HG03095 (cell line): ENCODE measurements around the gene SLC6A8.

Experiments used
- ATAC-seq: cut with Tn5 transposase; IDR thresholded peaks from one replicate; pipeline ENCODE4 v1.9.1; 2021; ENCODE audit warnings: moderate library complexity; ENCODE audit not compliant: unreplicated experiment

Gene SLC6A8

DNA sequence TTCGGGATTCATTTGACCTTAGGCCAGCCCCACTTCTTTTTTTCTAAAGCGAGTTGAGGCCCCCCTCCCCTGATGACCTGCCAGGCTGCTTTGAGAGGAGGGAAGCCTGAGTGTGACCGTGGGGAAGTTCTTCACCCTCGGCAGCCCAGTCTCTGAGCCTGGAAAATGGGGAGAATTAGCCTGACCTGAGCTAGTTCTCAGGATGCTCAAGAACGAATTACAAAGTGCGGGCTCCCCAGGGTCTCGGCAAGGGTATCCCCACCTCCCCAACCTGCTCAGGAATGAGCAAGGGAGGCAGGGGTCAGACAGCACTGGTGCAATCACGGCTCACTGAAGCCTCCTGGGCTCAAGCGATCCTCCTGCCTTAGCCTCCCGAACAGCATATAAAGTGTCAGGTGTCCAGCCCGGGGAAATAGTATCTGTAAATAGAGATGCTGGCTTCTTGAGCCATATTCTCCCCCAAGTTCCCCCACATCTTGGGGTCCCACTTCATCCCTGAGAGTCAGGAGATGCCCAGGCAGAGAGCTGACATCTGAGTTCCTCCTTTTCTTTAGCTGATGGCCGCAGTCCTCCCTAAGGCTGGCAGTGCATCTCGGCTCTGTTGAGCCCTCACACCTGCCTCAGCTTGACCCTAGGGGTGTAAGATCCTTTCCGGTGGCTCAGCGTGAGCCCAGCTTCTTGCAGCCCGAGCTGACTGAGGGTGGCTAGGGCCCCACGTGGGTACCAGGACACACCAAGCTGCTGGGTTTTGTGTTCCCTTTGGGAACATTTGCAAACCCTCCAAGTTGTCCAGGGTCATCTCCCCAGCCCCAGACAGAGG, 39.2 kb upstream of the SLC6A8 start:
- ATAC-seq, result no peak

GRCh38 chrX:153649178-153649914, 38.4 kb upstream of the SLC6A8 start:
- ATAC-seq, result no peak

DNA sequence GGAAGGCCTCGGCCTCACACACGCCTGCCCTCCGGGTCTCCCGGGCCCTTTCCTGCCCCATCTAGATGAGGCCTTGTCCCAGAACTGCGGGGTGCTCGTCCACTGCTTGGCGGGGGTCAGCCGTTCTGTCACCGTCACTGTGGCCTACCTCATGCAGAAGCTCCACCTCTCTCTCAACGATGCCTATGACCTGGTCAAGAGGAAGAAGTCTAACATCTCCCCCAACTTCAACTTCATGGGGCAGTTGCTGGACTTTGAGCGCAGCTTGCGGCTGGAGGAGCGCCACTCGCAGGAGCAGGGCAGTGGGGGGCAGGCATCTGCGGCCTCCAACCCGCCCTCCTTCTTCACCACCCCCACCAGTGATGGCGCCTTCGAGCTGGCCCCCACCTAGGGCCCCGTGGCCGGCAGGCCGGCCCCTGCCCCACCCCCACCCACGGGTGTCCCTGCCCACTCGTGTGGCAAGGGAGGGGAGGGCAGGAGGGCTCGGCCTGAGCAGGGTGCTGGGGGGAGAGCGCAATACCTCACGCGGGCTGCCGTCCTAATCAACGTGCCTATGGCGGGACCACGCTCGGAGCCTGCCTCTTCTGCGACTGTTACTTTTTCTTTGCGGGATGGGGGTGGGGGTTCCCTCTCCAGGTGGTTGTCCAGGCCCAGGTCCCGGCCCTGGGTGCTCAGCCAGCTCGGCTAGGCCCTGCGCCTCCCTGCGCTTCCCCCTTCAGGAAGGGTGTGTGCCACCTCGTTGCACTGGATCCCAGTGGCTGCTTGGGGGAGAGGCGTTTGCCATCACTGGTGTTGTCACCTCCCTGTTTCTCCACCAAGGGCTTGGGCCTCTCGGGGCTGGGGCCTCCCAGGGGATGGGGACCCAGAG, 37.6 kb upstream of the SLC6A8 start:
- no peak for ATAC-seq

DNA sequence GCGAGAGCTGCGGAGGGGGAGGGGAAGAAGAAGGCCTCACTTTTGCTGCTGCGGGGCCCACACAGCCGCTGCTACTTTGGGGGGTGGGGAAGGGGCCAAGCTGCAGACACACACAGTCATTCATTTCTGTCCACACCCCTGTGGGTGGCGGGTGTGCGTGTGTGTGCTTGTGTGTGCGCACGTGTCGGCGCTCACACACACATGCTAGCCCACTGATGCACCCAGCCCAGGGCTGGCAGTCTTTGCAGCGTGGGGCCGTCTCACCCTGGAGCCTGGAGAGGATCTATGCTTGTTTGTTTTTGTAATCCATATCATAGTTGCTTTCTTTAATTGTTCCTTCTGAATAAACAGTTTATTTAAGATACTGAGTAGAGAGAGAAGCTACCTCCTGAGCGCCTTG, 36.8 kb upstream of the SLC6A8 start:
- ATAC-seq, result no peak

- no peak for ATAC-seq
These were observed 36.1 kb upstream of the SLC6A8 start for GRCh38 chrX:153651540-153652079.

DNA sequence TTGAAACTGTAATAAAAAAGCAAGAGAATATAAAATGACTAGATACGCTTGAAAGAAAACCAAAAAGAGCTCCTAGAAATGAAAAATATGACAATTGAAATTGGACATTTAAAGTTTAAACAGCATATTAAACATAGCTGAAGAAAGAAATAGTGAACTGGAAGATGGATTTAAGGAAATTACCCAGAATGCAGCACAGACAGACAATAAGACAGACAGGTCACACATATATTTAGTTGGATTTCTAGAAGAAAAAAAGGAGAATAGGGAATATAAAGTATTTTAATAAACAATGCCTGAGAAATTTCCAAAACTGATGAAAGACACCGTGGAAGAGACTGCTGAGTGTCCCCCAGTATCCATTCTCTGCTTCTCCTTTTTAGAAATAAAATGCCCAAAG, 34.2 kb upstream of the SLC6A8 start:
- ATAC-seq, result no peak

GRCh38 chrX:153657161-153657560, 30.6 kb upstream of the SLC6A8 start:
- ATAC-seq, result no peak

DNA sequence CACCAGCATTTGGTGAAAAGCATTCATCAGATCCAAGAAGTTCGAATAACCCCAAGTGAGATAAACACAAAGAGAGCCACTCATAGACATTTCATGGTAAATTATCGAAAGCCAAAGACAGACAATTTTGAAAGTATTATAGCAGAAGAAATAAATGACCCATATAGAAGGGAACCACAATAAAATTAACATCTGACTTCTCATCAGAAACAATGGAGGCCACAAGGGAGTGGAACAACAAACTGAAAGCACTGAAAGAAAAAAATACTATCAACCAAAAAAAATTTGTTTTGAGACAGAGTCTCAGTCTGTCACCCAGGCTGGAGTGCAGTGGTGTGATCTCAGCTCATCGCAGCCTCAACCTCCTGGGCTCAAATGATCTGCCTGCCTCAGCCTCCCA, 28.5 kb upstream of the SLC6A8 start:
- no peak for ATAC-seq

GRCh38 chrX:153662266-153662665, 25.5 kb upstream of the SLC6A8 start:
- no peak for ATAC-seq

DNA sequence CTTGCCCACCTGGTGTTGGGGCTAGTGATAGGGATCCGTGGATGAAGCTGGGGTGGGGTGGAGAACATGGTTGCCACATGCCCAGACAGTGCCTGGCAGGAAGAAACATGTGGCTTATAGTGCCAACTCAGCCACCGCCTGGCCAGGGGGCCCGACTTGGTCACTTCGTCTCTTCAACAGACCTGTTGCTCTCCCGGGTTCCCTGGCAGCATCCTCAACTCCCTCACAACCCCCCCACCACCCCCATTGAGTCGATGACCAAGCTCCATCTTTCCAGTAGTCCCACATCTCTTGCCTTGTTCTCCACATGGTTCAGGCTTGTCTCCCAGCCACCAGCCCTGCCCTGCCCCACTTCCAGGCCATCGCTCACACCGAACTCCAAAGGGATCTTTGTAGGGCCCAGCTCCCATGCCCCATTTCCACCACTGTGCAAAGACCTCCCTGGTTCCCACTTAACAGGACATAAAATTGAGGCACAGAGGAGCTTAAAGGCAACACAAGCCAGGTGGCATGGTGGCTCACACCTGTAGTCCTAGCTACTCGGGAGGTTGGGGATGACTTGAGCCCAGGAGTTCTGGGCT, 21.9 kb upstream of the SLC6A8 start:
- ATAC-seq, result no peak

DNA sequence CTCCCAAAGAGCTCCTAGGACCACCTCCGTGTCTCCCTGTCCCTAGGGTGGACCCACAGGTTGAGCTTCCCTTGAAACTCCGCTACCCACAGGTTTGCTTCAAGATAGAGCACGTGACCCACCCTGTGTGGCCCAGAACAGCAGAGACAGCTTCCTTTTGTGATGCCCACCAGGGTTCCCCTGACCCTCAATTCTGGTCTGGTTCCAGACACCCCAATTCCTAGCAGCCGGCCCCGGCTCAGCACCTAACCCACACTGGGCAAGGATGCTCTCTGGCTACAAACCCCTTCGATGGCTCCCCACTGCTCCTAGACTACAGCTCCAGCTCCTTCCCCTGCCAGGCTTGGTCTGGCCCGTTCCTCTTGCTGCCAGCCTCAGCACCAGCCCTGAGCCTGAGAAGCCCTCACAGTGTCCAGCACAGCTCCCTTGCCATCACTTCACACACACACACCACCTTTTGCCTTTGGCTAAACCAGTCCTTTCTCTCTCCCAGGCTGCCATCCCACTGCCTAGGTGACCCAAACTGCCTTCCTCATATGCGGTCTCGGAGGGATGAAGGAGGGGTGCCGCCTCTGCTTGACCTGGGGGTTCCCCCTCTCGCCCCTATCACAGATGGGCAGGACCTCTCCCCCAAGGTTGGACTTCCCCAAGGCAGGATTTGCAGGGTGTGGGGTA, 20.3 kb upstream of the SLC6A8 start:
- no peak for ATAC-seq

DNA sequence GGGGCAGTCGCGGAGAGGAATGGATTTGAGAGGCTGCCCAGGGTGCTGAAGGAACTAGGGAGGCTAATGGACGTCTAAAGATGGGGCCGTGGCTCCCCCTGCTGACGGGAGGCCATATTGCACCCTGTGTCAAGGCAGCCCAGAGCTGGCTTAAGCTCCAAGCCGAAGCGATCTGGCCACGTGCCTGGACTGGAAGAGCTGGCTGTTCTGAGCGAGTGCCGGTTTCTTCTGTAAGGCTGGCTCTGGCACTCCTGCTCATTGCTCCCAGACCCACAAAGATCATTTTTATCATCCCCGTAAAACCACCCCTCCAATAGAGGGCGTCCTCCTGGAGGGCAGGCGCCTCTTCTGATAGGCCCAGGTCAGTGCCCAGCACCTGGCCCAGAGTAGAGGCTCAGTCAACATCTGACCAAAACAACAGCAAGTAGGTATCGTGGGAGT, 19.8 kb upstream of the SLC6A8 start:
- ATAC-seq, result no peak

DNA sequence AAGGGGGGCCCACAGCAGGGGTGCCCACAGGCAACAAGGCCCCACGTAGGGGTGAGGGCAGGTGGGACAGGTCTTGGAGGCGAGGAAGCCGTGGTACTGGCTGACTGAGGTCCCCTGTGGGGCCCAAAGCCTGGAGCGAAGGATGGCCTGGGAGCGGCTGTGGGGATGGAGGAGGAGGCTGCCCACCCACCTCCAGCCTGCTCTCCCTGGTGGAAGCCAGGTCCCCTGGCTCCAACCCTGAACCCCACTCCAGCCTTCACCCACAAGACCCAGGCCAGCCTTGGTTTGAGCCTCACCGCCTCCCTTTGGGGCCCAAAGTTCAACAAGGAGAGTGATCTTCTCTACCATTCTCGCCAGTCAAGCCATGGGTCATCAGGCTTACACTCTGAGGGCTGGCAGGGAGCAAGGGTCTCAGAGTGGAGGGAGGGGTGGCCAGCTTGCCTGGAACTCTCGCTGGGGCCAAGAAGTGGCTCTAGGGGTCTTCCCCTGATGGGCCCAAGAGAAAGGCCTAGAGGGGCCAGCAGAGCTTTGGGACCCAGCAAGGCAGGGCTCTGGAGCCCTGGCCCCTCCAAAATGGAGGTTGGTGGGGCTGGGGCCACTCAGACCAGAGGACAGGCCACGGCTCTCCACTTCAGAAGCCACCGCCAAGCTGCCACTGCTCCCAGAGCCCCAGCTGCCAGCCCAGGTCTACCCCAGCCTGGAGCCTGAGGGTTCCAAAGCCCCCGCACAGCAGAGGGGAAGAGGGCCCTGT, 19.1 kb upstream of the SLC6A8 start:
- ATAC-seq, result no peak

- no peak for ATAC-seq
These were observed 18.4 kb upstream of the SLC6A8 start for GRCh38 chrX:153669174-153669890.

DNA sequence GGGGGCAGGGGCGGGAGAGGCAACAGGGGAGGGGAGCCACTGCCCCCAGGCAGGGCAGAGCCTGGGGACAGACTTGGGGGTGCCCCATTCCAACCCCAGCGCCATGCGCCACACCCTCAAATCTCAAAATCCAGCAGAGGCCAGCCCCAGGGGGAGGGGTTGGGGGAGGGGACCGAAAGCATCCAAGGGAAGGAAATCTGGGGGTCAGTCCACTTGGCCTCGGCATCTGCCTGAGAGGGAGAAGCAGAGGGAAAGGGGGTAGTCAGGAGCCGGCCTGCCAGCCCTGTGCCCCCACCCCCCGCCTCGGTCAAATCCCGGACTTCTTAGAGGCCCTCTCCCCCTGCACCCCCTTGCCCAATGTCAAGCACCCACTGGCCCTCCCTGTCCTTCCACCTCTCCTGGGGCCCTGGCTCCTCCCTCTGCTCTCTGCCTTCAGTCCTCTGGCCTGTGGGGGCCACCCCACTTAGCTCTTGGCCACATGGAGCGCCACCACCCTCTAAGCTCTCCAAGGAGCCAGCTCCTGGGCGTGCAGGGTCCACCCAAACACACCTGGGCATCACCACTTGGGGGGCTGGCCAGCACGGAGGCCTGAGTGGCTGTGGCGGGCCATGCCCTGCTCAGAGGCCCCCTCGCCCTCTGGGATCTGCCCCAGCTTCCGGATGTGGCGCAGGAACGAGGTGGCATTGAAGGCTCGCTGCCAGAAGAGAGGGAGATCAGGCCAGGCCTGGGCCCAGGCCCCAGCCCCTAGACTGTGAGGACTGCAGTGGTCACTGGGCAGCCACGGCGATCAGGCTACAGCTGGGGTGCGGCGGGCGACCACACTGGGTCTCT, 17.6 kb upstream of the SLC6A8 start:
- ATAC-seq, result no peak

DNA sequence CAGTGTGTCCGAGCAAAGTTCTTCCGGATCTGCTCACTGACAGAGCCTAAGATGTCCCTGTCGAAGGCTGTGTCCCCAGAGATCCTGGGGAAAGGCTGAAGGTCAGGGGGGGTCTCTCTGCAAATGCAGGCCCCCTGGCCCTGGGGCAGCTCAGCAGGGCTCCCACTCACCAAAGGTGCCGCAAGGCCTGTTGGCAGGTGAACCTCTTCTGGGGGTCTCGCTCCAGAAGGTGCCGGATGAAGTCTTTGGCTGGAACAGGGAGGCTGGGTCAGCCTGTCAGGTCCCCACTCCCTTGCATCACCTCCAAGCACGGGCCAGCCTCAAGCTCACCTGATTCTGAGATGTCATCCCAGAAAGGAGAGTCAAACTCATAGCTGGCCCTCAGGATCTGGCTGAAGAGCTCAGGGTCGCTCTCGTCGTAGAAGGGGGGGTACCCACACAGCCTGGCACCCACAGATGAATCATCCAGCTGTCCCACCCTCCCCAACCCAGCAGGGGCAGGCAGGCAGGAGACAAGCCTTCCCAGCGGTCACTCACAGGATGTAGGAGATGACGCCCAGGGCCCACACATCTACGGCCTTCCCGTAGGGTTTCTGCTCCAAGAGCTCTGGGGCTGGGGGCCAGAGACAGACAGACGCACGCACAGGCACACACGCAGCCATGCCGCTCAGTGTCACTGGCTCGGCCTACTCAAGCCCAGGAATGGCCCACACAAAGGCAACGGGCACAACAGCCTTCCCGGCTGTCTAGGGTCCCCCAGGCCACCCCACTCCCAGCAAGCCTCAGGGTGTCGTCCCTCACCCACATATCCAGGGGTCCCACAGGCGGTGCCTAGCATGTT, 16.8 kb upstream of the SLC6A8 start:
- no peak for ATAC-seq
